TTC549 (cell line): Measurements from ENCODE around the gene DCAF16.
A peak's percentile ranks its signal among the peaks of the same experiment; 100 is the strongest.
"Not testable (repeated sequence)": the region's sequence is repeated elsewhere in the genome, so short reads cannot be mapped to it uniquely, and the experiment has no call there.

Experiments
- FAIRE-seq: peaks from 2 replicates; lab custom pipeline; 2012; peaks lifted over from hg19 to GRCh38; lab: Jason Lieb, UNC

The DCAF16 gene

DNA sequence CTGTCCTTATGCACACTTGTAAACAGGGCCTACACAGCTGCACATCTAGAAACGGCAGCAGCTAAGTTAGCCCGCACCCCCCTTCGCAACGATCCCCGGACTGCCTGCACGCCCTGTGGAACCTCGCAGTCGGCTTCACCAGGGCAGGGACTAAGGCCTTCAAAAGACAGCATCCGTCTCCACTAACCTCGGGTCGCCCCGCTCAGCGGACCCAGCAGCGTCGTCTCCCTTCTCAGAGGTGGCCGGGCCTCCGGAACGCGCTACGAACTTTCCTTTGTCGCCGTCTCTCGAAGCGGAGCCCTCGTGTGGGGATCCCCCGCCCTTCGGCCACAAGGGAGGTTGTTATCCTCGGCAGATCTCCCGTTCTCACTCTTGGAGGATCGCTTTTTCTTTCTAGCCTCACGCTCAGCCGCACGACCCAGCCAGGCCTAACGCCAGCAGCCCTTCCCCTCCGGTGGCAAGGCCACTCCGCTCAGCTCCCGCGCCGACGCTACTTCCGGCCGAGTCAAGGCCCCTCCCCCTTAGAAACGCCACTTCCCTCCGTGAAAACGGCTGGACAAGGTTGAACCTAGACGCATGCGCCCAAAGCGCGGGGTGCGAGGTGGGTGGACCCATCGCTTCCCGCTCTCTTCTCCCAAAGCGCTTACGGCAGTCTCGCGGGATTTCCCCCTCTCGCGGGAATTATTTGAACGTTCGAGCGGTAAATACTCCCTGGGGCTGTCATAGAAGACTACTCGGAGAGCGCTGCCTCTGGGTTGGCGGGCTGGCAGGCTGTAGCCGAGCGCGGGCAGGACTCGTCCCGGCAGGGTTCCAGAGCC lies at the start of gene DCAF16, which contains the start of gene NCAPG:
DCAF16 (minus strand) TSS at position 498 of the 818 bp plus-strand sequence. CDS start 6,616 bp downstream, outside the sequence.
NCAPG (plus strand) TSS at position 720 of the 818 bp plus-strand sequence. CDS start 99 bp downstream, outside the sequence.
- peak; percentile 97 for FAIRE-seq

DNA sequence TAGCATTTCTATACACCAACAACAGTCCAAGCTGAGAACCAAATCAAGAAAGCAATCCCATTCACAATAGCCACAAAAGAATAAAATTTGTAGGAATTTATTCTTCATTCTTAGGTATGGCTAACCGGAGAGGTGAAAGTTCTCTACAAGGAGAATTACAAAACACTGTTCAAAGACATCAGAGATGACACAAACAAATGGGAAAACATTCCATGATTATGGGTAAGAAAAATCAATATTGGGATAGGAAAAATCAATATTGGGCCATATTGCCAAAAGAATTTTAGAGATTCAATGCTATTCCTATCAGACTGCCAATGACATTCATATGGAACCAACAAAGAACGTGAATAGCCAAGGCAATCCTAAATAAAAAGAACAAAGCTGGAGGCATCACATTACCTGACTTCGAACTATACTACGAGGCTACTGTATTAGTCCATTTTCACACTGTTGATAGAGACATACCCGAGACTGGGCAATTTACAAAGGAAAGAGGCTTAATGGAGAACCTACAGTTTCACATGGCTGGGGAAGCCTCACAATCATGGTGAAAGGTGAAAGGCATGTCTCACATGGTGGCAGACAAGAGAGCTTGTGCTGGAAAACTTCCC lies 49.3 kb upstream of the DCAF16 start:
- no peak for FAIRE-seq

- no peak for FAIRE-seq
These were observed 43.5 kb upstream of the DCAF16 start for GRCh38 chr4:17854036-17854435.

DNA sequence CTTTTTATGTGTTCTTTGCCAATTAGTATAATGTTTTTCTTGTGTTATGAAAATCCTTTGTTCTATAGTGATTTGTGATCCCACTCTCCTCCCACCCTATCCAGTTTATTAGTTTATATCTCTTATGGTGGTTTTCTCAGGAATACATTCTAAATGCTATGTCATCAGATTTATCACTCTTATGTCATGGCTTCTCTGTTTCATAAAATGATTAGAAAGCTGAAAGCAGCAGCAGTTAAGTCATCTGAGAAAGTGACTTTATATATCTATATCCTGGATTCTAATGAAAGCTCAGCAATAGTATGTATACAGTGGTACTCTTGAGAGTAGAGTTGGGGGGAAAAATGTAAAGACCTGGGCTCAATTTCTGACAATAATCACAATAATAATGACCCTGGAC lies 41.4 kb upstream of the DCAF16 start:
- FAIRE-seq: no peak

GRCh38 chr4:17850295-17850694 lies 39.7 kb upstream of the DCAF16 start:
- not testable (repeated sequence) for FAIRE-seq

- no peak for FAIRE-seq
These were observed 35.7 kb upstream of the DCAF16 start for GRCh38 chr4:17846266-17846665.

DNA sequence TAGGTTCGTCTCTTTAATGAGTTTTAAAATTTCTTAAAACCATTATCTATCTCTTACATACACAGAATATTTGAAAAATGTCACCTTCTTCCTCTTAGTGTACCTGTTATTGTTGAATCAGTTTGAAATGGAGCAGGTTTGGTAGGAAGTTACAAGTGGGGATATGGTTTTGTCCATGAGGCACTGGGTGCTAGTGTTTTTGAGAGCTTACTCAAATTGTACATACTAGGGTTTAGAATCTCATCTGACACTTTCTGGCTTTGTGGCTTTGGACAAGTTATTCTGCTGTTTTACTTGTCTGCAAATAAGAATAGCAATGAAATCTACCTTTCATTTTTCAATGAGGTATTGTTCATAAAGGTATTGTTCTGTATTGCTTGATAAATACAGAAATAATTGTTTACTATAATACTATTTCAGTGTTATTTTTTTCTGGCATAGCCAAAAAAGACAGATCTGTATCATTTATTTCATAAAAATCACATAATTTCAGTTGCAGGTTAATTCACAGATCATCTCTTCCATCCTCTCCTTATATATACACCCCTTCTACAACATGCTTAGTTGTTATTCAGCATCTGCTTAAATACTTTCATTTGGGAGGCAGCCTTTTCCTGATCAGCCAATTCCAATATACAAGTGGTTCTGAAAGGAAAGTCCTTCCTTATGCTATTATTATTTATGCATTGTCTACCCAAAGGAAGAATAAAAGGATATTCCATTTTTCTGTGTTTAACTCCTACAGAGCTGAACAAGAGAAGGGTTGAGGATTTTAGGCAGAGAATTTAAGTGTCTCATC lies 13.5 kb upstream of the DCAF16 start:
- no peak for FAIRE-seq

DNA sequence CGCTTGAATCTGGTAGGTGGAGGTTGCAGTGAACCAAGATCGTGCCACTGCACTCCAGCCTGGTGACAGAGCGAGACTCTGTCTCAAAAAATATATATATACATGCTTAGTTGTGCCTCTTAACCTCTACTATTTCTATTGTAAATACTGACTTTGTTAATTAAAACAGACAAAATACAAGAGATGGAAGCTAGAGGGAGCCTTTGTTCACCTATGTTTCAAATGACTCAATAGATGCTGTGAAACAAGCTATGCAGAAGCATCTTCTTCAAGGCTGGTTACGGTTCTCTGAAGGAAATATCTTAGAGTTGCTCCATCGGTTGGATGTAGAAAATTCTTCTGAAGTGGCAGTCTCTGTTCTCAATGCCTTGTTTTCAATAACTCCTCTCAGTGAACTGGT lies 6.5 kb upstream of the DCAF16 start:
- peak; percentile 80 for FAIRE-seq

GRCh38 chr4:17816142-17816541 lies 5.6 kb upstream of the DCAF16 start:
- FAIRE-seq: no peak

GRCh38 chr4:17814140-17814539 lies 3.6 kb upstream of the DCAF16 start:
- no peak for FAIRE-seq

DNA sequence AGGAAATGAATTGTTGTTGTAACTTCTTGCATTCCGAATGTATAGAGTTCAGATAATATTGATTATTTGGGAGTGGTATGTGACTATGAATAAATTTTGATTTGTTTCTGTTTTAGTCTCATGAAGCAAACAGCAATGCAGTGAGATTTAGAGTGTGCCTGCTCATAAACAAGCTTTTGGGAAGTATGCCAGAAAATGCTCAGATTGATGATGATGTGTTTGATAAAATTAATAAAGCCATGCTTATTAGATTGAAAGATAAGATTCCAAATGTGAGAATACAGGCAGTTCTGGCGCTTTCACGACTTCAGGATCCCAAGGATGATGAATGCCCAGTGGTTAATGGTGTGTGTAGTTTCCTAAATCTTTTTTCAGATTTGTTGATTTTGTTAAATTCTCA lies 2.2 kb upstream of the DCAF16 start:
- FAIRE-seq: no peak

DNA sequence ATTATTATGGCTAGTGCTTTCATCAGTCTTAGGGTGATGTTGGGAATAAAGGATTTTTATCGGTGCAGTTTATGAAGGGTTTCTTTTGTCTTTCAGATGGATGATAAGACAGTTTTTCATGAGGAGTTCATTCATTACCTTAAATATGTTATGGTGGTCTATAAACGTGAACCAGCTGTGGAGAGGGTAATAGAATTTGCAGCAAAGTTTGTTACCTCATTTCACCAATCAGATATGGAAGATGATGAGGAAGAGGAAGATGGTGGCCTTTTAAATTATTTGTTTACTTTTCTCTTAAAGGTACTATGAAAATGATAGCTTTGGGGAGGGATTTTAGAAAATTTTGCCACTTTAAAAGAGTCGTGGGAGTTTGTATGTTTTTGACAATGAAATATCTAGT lies 1.6 kb upstream of the DCAF16 start:
- no peak for FAIRE-seq

DNA sequence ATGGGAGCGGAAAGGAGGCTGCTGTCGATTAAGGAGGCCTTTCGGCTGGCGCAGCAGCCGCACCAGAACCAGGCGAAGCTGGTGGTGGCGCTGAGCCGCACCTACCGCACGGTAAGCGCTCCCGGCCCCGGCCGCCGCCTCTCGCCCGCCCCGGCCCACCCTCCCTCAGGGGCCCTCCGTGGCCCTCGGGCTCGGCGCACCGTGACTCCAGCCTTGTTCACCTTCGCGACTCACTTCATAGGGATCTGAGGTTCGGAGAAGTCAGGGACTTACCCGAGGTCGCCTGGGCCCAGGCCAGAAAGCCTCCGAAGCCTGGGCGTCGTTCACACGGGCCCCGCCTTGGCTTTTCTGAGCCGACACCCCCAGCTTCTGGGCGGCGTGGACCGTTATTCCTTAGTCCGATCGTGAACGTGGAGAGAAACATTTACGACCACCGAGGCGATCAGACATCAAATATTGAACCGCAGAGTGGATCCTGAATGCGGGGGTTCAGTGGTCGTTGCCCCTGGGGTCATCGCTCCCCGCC lies 584 bp upstream of the DCAF16 start:
- no peak for FAIRE-seq

- FAIRE-seq: no peak
These were observed 890 bp downstream of the DCAF16 start for GRCh38 chr4:17809667-17810066.

DNA sequence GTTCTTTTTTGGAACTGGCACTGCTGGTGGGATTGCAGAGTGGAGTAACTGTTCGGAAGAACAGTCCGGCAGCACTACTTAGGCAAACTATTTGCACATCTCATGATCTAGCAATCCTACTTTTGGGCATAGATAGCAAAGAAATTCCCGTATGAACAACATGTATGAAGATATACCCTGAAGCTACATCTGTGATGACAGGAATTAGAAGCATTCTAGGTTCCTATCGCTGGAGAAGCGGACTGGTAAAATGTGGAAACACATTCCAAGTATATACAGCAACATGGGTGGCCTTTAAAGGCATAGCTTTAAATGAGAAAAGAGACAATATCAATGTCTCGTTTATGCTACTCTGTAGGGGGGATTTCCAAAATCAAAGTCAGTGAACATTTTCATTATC lies 3.1 kb downstream of the DCAF16 start:
- FAIRE-seq: no peak

DNA sequence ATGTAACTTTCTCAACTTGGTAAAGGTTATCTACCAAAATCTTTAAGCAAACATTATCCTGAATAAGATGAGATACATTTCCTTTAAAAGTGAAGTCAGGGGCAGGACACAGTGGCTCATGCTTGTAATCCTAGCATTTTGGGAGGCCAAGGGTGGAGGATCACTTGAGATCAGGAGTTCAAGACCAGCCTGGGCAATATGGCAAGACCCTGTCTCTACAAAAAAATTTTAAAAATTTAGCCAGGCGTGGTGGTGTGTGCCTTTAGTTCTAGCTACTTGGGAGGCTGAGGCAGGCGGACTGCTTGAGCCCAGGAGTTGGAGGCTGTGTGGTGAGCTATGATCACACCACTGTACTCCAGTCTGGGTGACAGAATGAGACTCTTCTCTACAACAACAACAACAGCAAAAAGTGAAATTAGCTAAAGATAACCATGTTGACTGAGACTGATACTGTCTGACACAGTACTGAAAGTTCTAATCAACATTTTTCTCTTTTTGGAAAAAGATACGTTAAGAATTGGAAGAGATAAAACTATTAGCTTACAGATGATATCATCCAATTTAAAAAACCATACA lies 4.9 kb downstream of the DCAF16 start:
- no peak for FAIRE-seq

DNA sequence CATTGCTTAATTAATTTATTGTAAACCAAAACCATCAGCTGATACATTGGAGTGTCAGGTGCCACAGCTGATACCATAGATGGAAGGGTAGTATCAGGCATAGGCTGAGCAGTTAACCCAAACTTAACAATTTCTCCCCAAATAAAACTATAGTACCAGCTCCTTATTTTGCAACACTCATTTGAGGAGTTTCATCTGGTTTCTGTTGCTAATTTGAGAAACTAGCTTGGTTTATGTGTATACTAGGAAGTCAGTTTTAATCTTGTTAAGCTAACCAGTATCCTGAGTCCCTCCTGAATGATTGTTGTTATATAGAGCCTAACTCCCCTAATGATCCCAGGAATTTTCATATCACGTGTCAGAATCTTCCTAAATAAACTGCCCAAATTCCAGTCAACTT lies 12.7 kb downstream of the DCAF16 start:
- no peak for FAIRE-seq

DNA sequence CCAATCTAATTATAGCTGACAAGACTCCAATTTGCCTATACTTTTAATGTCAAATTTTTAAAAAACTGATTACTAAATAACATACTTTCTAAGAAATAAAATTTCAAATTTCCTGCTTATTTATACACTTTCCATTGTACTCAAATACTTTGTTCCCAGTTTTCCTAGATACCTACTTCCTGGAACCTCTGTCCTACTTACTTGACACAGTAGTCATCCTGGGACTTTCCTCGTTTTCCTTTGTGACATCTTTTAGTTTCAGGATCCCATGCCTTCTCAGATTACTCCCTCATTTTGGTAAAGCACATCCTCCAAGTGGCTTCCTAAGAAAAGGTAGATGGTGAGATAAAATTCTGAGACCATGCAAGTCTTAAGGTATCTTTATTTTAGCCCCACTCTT lies 15.8 kb downstream of the DCAF16 start:
- no peak for FAIRE-seq

GRCh38 chr4:17788956-17789355 lies 21.6 kb downstream of the DCAF16 start:
- FAIRE-seq: no peak

DNA sequence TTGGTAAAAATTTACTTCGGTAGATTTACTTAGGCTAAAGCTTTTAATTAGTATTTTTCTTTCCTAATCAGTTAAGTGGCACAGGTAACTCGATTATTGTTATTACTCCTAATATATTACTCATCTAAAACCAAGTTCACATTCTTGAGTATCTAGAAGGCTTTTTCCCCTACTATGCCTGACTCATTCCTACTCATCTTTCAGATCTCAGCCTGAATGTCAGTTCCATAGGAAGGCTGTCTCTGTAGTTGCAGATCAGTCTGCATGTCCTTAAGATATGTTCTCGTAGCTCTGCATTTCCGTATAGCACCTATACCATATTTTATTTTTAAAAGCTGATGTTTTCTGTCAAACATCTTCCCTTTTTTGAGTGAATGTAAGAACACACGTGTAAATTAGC lies 23.2 kb downstream of the DCAF16 start:
- no peak for FAIRE-seq

DNA sequence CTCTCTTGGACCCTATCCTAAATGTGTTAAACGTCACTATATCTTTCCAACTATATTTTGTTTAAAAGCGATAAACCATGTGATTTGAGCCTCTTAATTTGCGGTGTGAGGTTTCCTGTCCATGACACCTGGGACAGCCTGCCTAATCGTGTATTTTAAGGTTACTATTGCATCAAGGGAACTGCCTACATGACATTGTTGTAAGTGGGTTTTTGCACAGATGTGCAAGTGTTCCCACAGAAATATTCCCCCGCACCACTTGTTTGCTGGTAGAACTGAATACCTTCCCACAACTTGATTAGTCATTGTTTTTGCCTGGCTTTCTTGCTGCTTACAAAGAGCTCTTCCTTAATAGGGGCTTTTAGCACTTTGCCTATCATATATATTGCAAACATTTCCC lies 24.0 kb downstream of the DCAF16 start:
- no peak for FAIRE-seq

- no peak for FAIRE-seq
These were observed 24.7 kb downstream of the DCAF16 start for GRCh38 chr4:17785858-17786257.
